ENCODE results near the gene OR2J3.
"Not testable (repeated sequence)": the region's sequence is repeated elsewhere in the genome, so short reads cannot be mapped to it uniquely, and the experiment has no call there.

Gene OR2J3

DNA sequence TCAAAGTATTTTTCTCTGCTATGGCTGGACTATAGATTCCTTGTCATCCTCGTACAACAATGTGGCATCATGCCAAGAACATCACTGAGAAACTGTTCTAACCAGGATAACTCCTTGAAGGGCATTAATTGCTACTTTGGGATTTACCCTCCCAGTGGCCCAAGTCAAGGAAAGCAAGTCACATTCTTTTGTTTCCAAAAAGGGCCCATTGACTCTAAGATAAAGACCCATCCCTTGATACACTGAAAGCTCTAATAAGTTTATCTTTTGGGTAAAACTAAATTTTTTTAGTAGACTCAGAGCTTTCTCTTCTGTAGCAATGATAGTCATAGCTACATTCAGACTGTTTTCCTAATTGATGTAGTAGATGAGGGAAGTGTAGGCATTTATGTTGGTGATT lies at the start of gene OR2J3:
Gene OR2J3 (plus strand): TSS at position 301 of the 400 bp plus-strand sequence. CDS start 3,833 bp downstream, outside the sequence.
- no peak for DNase-seq

DNA sequence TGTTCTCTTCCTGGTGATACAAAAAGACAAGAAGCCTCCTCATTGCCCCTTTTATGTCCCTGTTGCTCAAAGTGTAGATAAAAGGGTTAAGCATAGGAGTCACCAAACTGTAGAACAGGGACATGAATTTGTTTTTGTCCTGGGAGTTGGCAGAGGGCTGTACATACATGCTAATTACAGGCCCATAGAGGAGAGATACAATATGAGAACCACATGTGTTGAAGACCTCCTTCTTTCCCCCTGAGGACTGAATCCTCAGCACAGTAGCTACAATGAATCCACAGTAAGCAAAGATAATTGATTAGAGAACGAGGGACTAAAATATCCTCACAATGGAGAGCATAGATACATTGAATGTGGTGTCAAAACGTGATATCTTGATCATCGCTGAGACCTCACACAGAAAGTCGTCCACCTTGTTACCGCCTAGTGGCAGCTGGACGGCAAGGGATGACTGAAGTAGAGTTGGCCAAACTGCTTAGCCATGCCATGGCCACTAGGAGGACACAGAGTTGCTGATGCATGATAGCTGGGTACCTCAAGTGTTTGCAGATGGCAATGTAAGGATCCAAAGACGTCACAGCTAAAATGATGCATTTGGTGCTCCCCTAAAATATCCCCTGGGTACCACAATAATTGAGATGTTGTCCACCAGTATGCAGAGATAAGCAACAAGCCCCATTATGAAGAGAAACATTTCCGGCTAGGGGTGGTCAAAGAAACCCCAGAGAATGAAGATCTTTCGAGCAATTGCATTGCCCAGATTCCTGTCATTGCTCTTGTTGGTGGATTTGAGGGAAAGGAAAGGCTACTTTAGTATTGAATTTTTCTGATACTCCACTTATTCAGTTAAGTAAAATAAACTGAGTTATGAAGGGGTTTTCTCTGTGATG lies 35.8 kb upstream of the OR2J3 start:
- DNase-seq: no peak

DNA sequence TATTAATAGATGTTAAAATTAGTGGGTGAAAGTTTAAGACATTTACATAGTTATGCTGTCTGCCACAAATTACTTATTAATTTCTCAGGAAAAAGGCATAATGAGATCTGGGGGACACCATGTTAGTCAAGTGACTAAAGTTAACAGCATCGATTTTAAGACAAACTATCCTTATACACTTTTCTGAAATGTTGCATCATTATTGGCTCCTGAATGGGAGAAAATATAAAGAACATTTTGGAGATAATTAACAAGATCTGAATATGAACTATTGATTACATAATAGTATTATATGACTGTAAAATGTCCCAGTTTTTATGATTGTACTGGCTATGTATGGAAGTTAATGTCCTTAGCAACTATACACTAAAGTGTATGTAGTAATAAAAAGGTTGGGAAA lies 28.7 kb upstream of the OR2J3 start:
- no peak for DNase-seq

DNA sequence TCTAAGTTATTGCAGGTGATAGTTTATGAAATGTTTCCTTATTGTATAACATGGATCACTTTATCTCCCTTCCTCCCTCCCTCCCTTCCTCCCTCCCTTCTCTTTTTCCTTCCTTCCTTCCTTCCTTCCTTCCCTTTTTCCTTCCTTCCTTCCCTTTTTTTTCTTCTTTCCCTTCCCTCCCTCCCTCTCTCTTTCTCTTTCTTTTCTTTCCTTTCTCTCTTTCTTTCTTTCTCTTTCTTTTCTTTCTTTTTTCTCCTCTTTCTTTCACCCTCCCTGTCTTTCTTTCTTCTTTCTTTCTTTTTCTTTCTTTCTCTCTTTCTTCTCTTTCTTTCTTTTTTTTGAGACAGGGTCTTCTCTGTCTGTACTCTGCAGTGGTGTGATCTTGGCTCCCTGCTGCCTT lies 26.5 kb upstream of the OR2J3 start:
- DNase-seq: no peak

DNA sequence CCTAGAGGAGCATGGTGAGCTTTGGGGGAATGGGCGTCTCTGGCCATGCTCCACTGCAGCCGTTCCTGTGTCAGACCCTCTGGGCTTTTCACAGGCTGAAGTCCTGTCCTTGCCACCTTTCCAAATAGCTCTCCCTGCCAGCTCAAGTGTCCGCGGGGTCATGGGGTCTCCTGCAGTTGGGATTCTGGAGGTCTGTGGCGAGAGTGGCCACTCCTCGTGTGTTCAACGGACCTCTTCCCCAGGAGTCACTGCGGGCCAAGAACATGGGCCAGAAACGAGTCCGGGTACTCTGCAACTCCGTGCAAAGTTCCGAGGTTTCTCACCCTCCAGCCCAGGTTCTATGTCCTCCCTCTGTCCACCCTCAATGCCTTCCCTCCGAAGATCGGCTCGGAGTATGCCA lies 25.4 kb upstream of the OR2J3 start:
- no peak for DNase-seq

DNA sequence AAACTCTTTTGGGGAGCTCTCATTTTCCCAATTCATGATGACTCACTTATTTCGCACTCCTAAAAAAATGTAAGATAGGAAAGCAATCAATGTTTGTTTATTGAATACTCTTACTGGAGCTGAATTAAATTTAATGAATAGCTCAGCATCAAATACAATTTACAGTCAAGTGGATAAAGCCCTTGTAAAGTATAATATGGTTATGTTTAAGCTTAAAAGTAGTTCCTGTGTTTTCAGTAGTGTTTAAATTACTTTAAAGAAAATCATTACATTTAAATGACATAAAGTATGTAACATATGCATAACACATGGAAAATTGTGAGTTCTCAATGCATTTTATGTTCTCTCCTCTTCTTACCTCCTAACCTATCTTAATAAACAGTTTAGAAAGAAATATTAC lies 20.6 kb upstream of the OR2J3 start, which contains the start of gene OR2B3:
Gene OR2B3 (minus strand): TSS at position 101 of the 400 bp plus-strand sequence. CDS start 65 bp downstream, at position 36.
- DNase-seq: no peak

DNA sequence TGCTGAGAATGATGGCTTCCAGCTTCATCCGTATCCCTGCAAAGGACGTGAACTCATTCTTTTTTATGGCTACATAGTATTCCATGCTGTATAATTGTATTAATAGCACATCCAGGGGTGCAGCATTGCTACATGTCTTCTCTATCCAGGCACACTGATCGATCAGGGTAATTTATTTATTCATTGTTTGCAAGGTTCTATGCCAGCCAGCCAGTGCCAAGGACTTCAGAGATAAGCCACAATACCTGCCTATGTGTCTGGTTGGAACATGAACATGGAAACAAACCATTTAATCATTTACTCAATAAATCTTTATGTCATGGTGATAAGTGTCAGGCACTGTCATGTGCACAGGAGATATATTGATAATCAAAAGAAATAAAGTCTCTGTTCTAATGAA lies 14.9 kb upstream of the OR2J3 start:
- no peak for DNase-seq

DNA sequence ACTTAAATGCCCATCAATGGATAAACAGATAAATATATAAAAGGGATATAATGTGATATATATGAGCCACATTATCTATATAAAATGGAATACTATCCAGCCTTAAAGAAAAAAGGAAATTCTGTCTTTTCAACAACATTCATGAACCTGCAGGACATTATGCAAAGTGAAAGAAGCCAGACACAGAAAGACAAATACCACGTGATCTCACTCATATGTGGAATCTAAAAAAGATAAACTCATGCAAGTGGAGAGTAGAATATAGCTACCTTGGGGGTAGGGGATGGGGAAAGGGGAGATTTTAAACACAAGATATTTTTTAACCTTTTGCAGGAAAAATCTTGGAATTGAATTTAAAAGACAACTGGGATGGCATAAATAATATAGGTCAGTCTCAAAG lies 10.1 kb upstream of the OR2J3 start:
- no peak for DNase-seq

DNA sequence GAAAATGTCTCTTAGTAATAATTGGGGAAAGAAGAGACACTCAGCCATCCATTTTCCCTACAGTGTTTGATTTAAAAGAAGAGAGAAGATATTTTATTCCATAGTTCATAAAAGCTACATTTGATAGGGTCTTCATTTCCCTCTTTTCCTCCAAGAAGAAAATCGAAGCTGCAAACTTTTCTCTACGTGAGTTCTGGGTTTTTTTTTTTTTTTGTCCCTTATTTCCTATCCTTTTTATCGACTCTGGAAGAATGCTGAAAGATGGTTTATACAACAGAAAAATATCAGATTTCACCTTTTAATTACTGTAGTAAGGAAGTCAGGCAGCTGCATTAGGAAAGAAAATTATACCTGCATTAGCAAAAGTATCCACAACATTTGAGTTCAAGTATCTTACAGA lies 8.7 kb upstream of the OR2J3 start, which contains the start of gene OR2J1:
Gene OR2J1 (plus strand): TSS at position 301 of the 400 bp plus-strand sequence. CDS start 1,453 bp downstream, outside the sequence.
- DNase-seq: no peak

DNA sequence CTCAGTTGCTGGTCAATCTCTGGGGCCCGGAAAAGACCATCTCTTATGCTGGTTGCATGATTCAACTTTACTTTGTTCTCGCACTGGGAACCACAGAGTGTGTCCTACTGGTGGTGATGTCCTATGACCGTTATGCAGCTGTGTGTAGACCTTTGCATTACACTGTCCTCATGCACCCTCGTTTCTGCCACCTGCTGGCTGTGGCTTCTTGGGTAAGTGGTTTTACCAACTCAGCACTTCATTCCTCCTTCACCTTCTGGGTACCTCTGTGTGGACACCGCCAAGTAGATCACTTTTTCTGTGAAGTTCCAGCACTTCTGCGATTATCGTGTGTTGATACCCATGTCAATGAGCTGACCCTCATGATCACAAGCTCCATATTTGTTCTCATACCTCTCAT lies 4.3 kb downstream of the OR2J3 start:
- no peak for DNase-seq

DNA sequence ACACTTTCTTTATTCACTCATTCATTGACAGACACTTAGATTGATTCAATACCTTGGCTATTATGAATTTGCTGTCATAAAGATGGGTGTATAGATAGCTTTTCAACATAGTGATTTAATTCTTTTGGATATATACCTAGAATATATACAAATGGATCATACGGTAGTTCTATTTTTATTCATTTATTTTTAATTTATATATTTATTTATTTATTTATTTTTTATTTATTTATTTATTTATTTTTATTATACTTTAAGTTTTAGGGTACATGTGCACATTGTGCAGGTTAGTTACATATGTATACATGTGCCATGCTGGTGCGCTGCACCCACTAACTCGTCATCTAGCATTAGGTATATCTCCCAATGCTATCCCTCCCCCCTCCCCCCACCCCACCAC lies 7.1 kb downstream of the OR2J3 start:
- not testable (repeated sequence) for DNase-seq

DNA sequence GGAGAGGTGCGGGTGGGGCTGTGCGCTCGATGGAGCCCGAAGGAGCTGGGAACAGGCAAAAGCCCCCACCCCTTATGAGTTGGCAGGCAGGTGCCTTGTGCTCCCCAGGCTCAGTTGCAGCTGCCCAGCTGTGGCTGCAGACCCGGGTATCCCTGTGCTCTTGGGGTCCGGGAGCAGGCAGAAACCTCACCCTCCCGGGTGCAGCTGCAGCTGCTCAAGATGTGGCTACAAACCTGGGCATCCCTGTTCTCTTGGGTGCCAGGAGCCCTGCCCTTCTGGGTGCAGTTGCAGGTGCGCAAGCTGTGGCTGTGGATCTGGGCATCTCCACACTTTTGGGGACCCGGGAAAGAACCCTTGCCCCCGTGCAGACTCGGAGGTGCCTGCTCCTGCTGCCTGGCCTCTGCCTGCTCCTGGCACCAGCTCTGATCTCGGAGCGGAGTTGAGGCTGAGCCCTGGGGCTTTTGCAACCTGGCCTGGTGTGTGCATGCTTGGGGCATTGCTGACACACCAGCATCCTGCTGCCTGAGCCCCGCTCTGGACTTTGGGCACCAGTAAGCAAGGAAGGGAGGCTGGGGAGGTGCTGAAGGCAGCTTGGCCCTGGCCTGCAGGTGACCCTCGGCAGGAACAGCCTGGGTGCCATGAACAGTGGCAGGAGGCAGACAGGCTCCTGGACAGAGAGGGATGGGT lies 21.6 kb downstream of the OR2J3 start:
- no peak for DNase-seq

DNA sequence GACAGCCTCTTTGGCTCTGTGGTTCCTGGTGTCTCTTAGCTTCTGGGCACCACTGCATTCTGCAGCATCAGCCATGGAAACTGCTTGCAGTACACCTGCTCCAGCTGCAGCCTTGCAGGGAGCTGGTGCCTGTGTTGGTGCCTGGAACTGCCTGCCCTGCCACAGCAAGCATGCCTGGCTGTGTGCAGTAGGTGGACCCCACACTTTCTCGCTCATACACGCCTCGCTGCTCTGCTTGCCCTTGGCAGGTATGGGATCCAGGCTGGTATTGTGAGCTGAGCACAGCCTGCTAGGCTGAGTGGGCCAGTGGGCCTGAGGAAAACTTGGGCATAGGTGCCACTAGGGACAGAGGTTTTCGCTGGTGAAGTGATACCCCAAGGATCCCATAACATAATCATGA lies 22.8 kb downstream of the OR2J3 start:
- no peak for DNase-seq

DNA sequence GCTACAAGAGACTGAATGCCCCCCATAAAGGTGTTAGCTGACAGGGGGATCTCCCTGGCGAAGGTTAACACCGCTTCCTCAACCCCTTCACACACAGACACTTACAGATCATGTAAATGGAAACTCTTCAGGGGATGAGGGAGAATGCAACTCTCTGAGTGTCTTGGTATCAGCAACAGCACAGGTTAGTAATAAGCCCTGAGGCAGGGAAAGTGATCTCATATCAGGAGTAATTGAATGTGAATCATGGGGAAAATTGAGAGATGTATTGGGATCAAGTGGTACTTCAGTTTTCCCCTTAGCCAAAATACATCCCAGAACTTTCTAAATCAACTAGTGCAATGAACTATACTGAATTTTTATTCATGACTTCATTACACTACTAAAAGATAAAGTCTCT lies 23.8 kb downstream of the OR2J3 start:
- no peak for DNase-seq

DNA sequence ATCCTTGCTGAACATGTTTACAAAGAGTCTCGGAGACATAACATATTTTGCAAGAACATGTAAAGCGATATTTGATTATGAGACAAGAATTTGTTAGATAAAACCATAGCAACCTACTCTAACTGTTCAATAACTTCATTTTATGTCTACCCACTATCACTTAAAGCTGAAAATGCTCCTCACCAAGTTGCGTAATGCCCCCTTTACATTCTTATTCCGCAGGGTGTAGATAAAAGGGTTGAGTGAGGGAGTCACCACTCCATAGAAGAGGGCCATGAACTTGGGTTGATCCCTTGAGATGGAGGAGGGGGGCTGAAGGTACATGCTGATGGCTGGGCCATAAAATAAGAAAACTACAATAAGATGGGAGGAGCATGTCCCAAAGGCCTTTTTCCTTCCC lies 29.9 kb downstream of the OR2J3 start:
- DNase-seq: no peak

DNA sequence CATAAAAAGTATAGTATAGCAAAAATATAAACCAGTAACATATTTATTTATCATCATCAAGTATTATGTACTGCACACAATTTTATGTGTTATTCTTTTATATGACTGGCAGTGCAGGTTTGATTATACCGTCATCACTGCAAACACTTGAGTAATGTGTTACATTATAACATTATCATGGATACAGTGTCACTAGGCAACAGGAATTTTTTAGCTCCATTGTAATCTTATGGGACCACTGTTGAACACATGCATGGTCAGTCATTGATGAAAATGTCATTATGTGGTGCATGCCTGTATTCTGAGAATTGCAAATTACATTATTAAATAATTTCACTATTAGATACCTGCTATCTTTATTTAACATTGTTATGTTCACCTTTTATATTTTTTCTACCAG lies 33.7 kb downstream of the OR2J3 start:
- DNase-seq: no peak

DNA sequence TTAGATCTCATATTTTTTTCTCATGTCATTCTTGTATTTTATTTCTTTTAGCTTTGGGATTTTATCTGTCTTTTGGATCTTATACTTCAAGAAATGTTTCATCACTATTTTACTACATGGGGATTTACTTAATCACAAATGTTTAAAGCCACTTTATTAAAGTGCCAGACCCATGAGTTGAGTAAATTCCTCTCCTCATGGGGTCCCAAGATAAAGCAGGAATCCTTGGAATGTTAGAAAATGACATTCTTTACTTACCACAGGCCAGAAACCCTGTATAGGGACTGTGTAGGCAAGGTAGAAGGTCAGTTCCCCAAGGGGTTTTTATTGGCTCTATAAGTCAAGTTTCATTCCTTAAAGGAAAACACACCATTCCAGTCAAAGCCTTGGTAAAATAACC lies 34.5 kb downstream of the OR2J3 start:
- DNase-seq: no peak

DNA sequence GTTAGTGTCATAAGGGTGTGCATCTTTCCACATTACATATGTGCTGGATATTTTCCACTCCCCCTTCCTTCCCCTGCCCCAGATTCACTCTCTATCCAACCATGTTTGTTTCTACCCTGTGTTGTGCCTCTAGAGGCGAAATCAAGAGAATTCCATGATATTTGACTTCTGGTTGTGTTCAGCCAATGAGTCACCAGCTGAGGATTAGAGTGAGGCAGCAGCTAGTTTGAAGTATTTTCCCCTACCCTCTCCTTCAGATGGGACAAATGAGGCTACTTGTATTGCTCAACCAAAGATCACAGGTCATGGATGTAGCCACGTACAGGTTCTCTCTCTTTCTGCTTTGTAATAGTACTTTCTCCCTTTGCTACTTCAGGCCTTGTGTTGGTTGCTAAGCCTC lies 38.3 kb downstream of the OR2J3 start:
- no peak for DNase-seq

DNA sequence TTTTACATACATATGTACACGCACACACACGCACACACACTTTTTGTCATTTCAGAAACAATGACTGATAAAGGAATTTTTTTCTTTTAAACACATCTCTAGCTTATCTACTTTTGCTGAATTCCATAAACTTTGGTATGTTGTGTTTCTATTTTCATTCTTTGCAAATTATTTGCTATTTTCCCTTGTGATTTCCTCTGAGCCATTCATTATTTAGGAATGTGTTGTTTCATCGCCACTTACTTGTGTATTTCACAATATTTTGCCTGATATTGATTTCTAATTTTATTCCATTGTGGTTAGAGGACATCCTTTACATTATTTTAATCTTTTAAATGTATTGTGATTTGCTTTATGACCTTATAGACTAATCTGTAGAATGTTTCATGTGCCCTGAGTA lies 39.2 kb downstream of the OR2J3 start:
- DNase-seq: no peak

DNA sequence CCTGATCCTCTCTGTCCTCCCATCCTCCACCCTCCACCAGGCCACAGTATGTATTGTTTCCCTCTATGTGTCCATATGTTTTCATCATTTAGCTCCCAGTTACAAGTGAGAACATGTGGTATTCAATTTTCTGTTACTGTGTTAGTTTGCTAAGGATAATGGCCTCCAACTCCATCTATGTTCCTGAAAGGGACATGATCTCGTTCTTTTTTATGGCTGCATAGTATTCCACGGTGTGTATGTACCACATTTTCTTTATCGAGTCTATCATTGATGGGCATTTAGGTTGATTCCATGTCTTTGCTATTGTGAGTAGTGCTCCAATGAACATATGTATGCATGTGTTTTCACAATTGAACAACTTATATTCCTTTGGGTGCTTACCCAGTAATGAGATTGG lies 41.6 kb downstream of the OR2J3 start:
- DNase-seq: not testable (repeated sequence)

DNA sequence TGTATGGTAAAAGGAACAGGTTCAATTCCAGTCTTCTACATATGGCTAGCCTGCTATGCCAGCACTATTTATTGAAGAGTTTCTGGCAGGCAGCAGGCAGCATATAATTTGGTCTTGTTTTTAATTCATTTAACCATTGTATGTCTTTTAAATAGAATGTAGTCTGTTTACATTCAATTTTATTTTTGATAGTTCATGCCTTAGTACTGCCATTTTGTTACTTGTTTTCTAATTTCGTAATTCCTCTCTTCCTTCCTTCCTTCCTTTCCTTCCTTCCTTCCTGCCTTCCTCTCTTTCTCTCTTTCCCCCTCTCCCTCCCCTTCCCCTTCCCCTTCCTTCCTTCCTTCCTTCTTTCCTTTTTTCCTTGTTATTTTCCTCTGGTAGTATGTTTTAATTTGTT lies 45.2 kb downstream of the OR2J3 start:
- no peak for DNase-seq

DNA sequence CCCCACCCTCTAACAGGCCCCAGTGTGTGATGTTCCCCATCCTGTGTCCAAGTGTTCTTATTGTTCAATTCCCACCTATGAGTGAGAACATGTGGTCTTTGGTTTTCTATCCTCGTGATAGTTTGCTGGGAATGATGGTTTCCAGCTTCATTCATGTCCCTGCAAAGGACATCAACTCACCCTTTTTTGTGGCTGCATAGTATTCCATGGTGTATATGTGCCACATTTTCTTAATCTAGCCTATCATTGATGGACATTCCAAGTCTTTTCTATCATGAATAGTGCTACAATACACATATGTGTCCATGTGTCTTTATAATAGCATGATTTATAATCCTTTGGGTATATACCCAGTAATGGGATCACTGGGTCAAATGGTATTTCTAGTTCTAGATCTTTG lies 47.3 kb downstream of the OR2J3 start:
- DNase-seq: not testable (repeated sequence)

DNA sequence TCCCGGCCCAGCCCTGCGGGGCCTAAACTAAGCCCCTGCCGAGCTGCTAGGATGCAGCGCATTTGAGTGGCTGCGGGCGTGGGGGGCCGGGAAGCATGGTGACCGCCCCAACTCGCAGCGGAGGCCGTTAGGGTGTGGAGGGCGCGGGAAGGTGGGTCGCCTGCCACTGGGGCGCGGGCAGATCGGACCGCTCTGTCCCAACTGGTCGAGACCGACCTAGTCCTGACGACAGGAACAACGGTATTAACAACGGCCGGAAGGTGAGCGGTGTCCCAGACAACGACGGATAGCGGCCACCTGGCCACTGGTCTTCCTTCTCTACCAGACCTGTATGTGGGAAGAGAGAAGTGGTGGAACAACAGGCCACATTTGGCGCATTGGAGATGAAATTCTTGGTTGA lies 52.1 kb downstream of the OR2J3 start:
- DNase-seq: not testable (repeated sequence)

Measured in NCI-H1436 treated with DMSO at 0.1 percent for 48 hours (cell line).